ENCODE results near the gene PIWIL1.

DNA sequence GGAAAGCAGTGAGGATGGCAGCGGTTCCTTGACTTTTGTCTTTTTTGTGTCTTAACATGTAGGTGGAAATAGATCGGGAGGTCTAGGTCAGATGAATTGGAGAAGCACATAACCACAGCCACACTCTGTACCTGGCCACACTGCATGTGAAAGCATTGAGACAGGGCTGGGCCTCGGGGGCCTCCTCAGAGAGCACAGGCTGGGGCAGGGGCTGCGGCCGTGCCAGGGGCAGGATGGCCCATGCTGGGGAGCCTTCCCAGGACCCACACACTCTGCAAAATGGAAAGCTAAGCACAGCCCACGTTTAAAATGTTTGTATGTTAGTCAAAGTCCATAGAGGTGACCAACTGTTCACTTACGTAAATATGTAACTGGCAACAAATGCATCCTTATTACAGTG, 76.7 kb downstream of the PIWIL1 start:
- no peak for TF ChIP-seq EZH2phosphoT487 (IDR thresholded peaks at IDR 0.05; ENCODE audit: insufficient read depth, low read depth)
- no peak for TF ChIP-seq EZH2 (IDR thresholded peaks at IDR 0.05; ENCODE audit: insufficient read depth, poor library complexity, severe bottlenecking)

Data from GM23248 (cell line).